Sigmoid colon (tissue), 4 donors: ENCODE data around the gene DLGAP3.
"Not testable (repeated sequence)": the region's sequence is repeated elsewhere in the genome, so short reads cannot be mapped to it uniquely, and the experiment has no call there.

Source experiments
- POLR2A ChIP-seq, 2 donors: fragments of 450-650 bp; IDR thresholded peaks; one replicate each; pipeline ENCODE4 v1.6.1; 2016; ENCODE audit warnings: antibody characterized with exemption in 2 of 2, mild to moderate bottlenecking in 2 of 2, moderate library complexity in 2 of 2
- POLR2AphosphoS5 ChIP-seq, 4 donors: sonication (generic); formaldehyde crosslinking; IDR thresholded peaks; one replicate each; pipeline ENCODE4 v1.6.1; 2017; ENCODE audit warnings: antibody characterized with exemption in 4 of 4
- TF ChIP-seq, protein P1 (sequence below), 4 experiments: fragments of 450-650 bp in 3 of 4; fragments of 200-600 bp in 1 of 4; IDR thresholded peaks; one replicate each; pipeline ENCODE4 v1.5.1; 2016 to 2019; ENCODE audit warnings: antibody characterized with exemption in 4 of 4, mild to moderate bottlenecking in 3 of 4, moderate library complexity in 2 of 4

DNA sequence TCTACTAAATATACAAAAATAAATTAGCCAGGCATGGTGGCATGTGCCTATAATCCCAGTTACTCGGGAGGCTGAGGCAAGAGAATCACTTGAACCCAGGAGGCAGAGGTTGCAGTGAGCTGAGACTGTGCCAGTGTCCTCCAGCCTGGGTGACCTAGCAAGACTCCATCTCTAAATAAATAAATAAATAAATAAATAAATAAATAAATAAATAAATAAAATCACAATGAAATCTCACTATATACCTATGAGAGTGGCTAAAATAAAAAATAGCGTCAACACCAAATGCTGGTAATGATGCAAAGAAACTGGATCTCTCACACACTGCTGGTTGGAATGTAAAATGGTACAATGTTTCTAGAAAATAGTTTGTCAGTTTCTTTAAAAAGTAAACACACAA lies 110.6 kb downstream of the DLGAP3 start:
- TF ChIP-seq, protein P1, sequence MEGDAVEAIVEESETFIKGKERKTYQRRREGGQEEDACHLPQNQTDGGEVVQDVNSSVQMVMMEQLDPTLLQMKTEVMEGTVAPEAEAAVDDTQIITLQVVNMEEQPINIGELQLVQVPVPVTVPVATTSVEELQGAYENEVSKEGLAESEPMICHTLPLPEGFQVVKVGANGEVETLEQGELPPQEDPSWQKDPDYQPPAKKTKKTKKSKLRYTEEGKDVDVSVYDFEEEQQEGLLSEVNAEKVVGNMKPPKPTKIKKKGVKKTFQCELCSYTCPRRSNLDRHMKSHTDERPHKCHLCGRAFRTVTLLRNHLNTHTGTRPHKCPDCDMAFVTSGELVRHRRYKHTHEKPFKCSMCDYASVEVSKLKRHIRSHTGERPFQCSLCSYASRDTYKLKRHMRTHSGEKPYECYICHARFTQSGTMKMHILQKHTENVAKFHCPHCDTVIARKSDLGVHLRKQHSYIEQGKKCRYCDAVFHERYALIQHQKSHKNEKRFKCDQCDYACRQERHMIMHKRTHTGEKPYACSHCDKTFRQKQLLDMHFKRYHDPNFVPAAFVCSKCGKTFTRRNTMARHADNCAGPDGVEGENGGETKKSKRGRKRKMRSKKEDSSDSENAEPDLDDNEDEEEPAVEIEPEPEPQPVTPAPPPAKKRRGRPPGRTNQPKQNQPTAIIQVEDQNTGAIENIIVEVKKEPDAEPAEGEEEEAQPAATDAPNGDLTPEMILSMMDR (IDR thresholded peaks at IDR 0.05), result not testable (repeated sequence)
- TF ChIP-seq POLR2A, POLR2AphosphoS5 (IDR thresholded peaks at IDR 0.05): not testable (repeated sequence)
